T-helper 1 cell treated with Interleukin-12 subunit alpha and Interleukin-12 subunit beta and Interleukin-4 antibody, amounts not matched to agents 30 μg/mL and 1 μg/mL, for 36 hours (primary cell): ENCODE measurements around the gene BABAM2.

Experiments used
- H3K27ac Mint-ChIP-seq: one replicate; pipeline ENCODE4 v1.8.0; 2021; ENCODE audit warnings: mild to moderate bottlenecking, mixed read lengths
- H3K27me3 Mint-ChIP-seq: one replicate; pipeline ENCODE4 v1.8.0; 2021; ENCODE audit warnings: low read depth, mixed read lengths
- H3K36me3 Mint-ChIP-seq: one replicate; pipeline ENCODE4 v1.8.0; 2021; ENCODE audit warnings: low read depth, mixed read lengths
- H3K4me1 Mint-ChIP-seq: one replicate; pipeline ENCODE4 v1.8.0; 2021; ENCODE audit warnings: low read depth, mixed read lengths
- H3K4me3 Mint-ChIP-seq: one replicate; pipeline ENCODE4 v1.8.0; 2021; ENCODE audit warnings: mild to moderate bottlenecking, moderate library complexity, mixed read lengths
- H3K9me3 Mint-ChIP-seq: one replicate; pipeline ENCODE4 v1.8.0; 2021; ENCODE audit warnings: mixed read lengths

BABAM2 gene

DNA sequence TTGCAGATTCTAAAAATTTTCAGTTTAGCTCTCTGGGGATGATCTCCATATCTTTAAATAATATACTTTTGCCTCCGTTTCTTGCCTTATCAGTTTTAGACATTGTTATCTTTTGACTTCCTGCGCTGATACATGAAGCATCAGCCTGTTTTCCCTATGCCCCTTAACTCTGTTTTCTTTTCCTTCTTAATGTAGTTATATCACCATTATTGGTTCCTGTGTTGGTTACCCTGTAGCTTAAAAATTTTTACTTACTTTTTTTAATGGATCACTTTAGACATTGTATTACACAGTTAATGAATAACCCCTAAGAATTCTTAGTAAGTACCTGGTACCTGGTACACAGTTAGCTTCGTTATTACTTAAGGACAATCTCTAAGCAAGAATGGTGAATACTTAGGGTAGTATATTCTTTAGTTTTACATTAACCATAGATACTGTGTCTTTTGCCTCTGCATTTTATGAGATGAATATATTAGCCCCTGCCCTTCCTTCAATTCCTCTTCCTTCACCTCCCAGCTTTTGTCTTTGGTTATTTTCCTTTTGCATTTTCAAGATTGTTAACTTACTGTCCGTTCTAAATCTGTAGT, 40.9 kb downstream of the BABAM2 start:
- no peak overlapping the region for H3K27ac Mint-ChIP-seq
- H3K4me3 Mint-ChIP-seq = no peak overlapping the region
- H3K36me3 Mint-ChIP-seq = peaks cover 23% of the 10 kb centered on the region
- H3K9me3 Mint-ChIP-seq = no peaks in the 10 kb centered on the region
- H3K4me1 Mint-ChIP-seq = peaks cover 4% of the 10 kb centered on the region
- H3K27me3 Mint-ChIP-seq = no peaks in the 10 kb centered on the region

DNA sequence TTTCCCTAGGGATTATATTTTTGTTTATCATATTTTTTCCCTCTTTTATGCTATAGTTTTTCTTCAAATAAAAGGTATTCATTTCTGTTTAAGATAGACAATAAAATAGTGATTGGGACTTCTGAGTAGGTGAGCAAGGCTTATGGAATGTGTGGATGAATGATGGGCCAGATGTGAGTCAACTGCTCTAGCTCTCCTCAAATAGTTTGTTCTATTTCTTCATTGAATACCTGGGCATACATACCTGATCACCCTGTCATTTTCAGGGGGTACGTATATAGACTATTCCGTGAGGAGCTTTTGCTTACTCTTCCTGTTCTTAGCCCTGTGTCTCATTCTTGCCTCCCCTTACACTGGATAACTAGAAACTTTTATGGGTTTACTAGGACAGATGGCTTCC, 41.9 kb downstream of the BABAM2 start:
- H3K4me1 Mint-ChIP-seq = peaks cover 6% of the 10 kb centered on the region
- peaks cover 22% of the 10 kb centered on the region for H3K36me3 Mint-ChIP-seq
- H3K27ac Mint-ChIP-seq = no peak overlapping the region
- H3K4me3 Mint-ChIP-seq = no peak overlapping the region
- H3K9me3 Mint-ChIP-seq = no peaks in the 10 kb centered on the region
- H3K27me3 Mint-ChIP-seq = no peaks in the 10 kb centered on the region

- Mint-ChIP-seq H3K9me3 (no peaks in the 10 kb centered on the region), H3K4me3 (no peak overlapping the region), H3K36me3 (peaks cover 16% of the 10 kb centered on the region), H3K27me3 (no peaks in the 10 kb centered on the region), H3K4me1 (peaks cover 6% of the 10 kb centered on the region), H3K27ac (no peak overlapping the region)
These were observed 44.5 kb downstream of the BABAM2 start for GRCh38 chr2:27935026-27935425.

DNA sequence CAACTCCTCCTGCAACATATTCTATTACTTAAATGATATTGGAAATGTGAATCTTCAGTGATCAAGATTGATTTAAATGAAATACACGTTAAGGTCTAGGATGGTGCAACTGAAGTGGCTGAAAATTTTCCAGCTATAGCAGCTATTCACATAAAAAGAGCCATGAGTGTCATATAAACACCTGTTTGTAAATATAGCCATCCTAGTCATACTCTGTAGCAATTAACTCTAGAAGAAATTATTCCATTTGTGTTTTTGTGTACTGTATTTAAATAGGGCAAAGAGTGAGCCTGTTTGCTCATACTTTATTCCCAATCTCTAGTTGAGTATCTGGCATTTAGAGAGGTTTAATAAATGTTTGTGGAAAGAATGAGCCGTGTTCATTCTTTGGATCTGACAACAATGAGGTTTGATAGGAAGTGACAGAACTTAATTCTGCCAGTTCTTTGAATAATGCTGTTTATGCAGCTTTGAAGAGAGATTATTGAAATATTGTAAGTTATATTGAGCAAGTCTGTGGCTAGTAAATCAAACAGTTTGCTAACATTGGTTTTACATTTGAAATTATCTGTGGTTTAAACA, 49.7 kb downstream of the BABAM2 start:
- no peak overlapping the region for H3K27ac Mint-ChIP-seq
- H3K36me3 Mint-ChIP-seq = peaks cover 8% of the 10 kb centered on the region
- H3K4me1 Mint-ChIP-seq = peaks cover 2% of the 10 kb centered on the region
- H3K27me3 Mint-ChIP-seq = no peaks in the 10 kb centered on the region
- H3K4me3 Mint-ChIP-seq = no peak overlapping the region
- H3K9me3 Mint-ChIP-seq = no peaks in the 10 kb centered on the region

DNA sequence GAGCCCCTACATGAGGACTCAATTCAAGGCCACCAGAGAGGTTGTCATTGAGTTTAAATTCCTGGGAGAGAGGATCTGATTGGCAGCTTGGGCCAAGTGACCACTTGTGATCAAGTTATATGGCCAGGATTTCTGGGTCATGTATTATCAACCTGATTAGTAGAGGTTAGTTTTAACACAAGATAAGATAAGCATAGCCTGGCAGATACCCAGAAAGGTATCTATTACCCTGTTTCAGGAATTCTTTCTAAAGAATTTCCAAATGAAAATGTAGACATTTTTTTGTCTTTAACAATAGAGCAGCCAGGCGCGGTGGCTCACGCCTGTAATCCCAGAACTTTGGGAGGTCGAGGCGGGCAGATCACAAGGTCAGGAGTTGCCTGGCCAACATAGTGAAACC, 50.5 kb downstream of the BABAM2 start:
- Mint-ChIP-seq H3K27me3 (no peaks in the 10 kb centered on the region), H3K4me3 (no peak overlapping the region), H3K36me3 (peaks cover 8% of the 10 kb centered on the region), H3K9me3 (no peaks in the 10 kb centered on the region), H3K27ac (no peak overlapping the region), H3K4me1 (peaks cover 2% of the 10 kb centered on the region)

GRCh38 chr2:27942612-27943547, 52.4 kb downstream of the BABAM2 start:
- H3K27ac Mint-ChIP-seq = no peak overlapping the region
- no peak overlapping the region for H3K4me3 Mint-ChIP-seq
- H3K27me3 Mint-ChIP-seq = no peaks in the 10 kb centered on the region
- H3K9me3 Mint-ChIP-seq = no peaks in the 10 kb centered on the region
- peaks cover 3% of the 10 kb centered on the region for H3K4me1 Mint-ChIP-seq
- peaks cover 8% of the 10 kb centered on the region for H3K36me3 Mint-ChIP-seq

GRCh38 chr2:27946530-27947060, 56.1 kb downstream of the BABAM2 start:
- H3K27ac Mint-ChIP-seq = no peak overlapping the region
- H3K36me3 Mint-ChIP-seq = peaks cover 14% of the 10 kb centered on the region
- no peak overlapping the region for H3K4me3 Mint-ChIP-seq
- H3K4me1 Mint-ChIP-seq = peaks cover 16% of the 10 kb centered on the region
- no peaks in the 10 kb centered on the region for H3K27me3 Mint-ChIP-seq
- H3K9me3 Mint-ChIP-seq = no peaks in the 10 kb centered on the region

GRCh38 chr2:27952070-27952469, 61.5 kb downstream of the BABAM2 start:
- Mint-ChIP-seq H3K4me3 (no peak overlapping the region), H3K4me1 (peaks cover 52% of the 10 kb centered on the region), H3K27me3 (no peaks in the 10 kb centered on the region), H3K27ac (no peak overlapping the region), H3K36me3 (peaks cover 25% of the 10 kb centered on the region), H3K9me3 (peaks cover 11% of the 10 kb centered on the region)

GRCh38 chr2:27953077-27953476, 62.5 kb downstream of the BABAM2 start:
- Mint-ChIP-seq H3K4me1 (peaks cover 62% of the 10 kb centered on the region), H3K36me3 (peaks cover 34% of the 10 kb centered on the region), H3K27me3 (no peaks in the 10 kb centered on the region), H3K27ac (no peak overlapping the region), H3K9me3 (peaks cover 18% of the 10 kb centered on the region), H3K4me3 (no peak overlapping the region)

- no peak overlapping the region for H3K27ac Mint-ChIP-seq
- no peak overlapping the region for H3K4me3 Mint-ChIP-seq
- H3K9me3 Mint-ChIP-seq = peaks cover 18% of the 10 kb centered on the region
- H3K27me3 Mint-ChIP-seq = no peaks in the 10 kb centered on the region
- peaks cover 68% of the 10 kb centered on the region for H3K4me1 Mint-ChIP-seq
- peaks cover 34% of the 10 kb centered on the region for H3K36me3 Mint-ChIP-seq
These were observed 63.7 kb downstream of the BABAM2 start for GRCh38 chr2:27954221-27954673.

GRCh38 chr2:27954771-27955383, 64.3 kb downstream of the BABAM2 start:
- Mint-ChIP-seq H3K4me1 (peaks cover 72% of the 10 kb centered on the region), H3K27ac (peak overlapping the region; percentile 71), H3K36me3 (peaks cover 34% of the 10 kb centered on the region), H3K27me3 (no peaks in the 10 kb centered on the region), H3K4me3 (peak overlapping the region; percentile 32), H3K9me3 (peaks cover 18% of the 10 kb centered on the region)

GRCh38 chr2:27955384-27956161, 65.0 kb downstream of the BABAM2 start:
- Mint-ChIP-seq H3K9me3 (peaks cover 18% of the 10 kb centered on the region), H3K27me3 (no peaks in the 10 kb centered on the region), H3K4me3 (peak overlapping the region; percentile 32), H3K27ac (peak overlapping the region; percentile 71), H3K36me3 (peaks cover 31% of the 10 kb centered on the region), H3K4me1 (peaks cover 78% of the 10 kb centered on the region)

GRCh38 chr2:27956888-27957287, 66.4 kb downstream of the BABAM2 start:
- H3K4me1 Mint-ChIP-seq = peaks cover 75% of the 10 kb centered on the region

More at GRCh38 chr2:27956888-27957287, 66.4 kb downstream of the BABAM2 start:
- Mint-ChIP-seq H3K27me3 (no peaks in the 10 kb centered on the region), H3K27ac (no peak overlapping the region), H3K4me3 (no peak overlapping the region), H3K36me3 (peaks cover 27% of the 10 kb centered on the region), H3K9me3 (peaks cover 16% of the 10 kb centered on the region)
